Colon (tissue), 2 donors: Measurements from ENCODE around the gene SLC49A3.
"Not testable (repeated sequence)": the region's sequence is repeated elsewhere in the genome, so short reads cannot be mapped to it uniquely, and the experiment has no call there.

ENCODE experiments used
- FAIRE-seq: peaks from 2 replicates; lab custom pipeline; 2012; peaks lifted over from hg19 to GRCh38; lab: Jason Lieb, UNC
- donor health status: control.
- donor health status: control.

SLC49A3 gene

GRCh38 chr4:702618-703048, 13.7 kb upstream of the SLC49A3 start:
- no peak for FAIRE-seq

- no peak for FAIRE-seq
Observed at GRCh38 chr4:700587-701264, 11.8 kb upstream of the SLC49A3 start.

GRCh38 chr4:699816-700580, 11.0 kb upstream of the SLC49A3 start:
- FAIRE-seq: no peak

- FAIRE-seq: not testable (repeated sequence)
Observed at GRCh38 chr4:694341-694940, 5.5 kb upstream of the SLC49A3 start.

DNA sequence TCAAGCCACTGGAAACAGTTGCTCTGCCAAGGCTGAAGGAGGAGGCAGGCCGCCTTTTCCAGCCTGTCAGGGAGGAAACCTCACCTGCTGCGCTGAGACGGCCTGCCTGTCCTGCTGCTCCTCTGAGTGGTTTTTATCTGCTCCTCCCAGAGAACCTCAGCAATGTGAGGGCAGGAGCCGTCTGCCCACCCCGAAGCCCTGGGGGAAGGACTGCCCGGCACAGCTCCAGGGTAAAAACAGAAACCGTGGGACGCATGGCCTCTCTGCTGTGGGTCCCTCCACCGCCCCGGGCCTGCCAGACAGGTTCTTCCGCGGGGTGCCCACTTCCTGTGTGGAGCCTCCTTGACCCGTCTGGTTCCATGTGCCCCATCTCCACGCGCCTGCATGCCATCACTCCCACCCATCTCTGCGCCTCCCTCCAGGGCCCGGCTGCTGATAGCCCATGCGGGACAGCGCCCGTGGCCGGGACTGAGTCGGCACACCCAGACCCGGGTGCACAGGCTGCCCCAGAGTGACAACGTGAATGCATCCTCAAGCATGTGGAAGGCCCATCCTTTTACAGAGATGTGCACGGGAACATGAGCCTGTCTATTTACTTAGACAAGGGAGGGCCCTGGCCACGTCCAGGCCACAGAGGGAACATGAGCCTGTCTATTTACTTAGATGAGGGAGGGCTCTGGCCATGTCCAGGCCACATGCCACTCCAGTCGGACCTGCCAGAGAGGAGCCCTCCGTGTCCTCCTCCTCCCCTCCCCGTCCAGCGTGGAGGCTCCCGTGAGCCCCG, 4.0 kb upstream of the SLC49A3 start:
- no peak for FAIRE-seq

DNA sequence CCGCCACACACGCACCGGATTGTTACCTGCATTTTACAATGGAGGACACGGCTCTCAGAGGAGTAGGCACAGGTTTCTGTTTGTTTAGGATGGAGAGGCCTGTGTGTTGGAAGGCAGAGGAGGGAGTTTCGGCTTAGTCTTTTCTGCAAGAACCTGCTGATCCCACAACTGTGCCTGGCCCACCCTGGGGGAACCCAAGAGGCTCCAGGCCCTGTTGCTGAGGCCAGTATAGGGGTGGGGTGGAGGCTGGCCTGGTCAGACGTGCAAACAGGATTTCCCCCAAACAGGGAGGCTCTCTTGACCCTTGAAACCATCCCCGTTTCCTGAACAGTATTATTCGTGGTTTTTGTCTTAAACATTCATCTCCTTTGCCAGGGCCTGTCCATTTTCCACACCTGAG, 772 bp upstream of the SLC49A3 start:
- FAIRE-seq: no peak

- FAIRE-seq: no peak
Observed at GRCh38 chr4:687971-688853, 739 bp downstream of the SLC49A3 start.

GRCh38 chr4:687048-687970, 1.6 kb downstream of the SLC49A3 start:
- no peak for FAIRE-seq

DNA sequence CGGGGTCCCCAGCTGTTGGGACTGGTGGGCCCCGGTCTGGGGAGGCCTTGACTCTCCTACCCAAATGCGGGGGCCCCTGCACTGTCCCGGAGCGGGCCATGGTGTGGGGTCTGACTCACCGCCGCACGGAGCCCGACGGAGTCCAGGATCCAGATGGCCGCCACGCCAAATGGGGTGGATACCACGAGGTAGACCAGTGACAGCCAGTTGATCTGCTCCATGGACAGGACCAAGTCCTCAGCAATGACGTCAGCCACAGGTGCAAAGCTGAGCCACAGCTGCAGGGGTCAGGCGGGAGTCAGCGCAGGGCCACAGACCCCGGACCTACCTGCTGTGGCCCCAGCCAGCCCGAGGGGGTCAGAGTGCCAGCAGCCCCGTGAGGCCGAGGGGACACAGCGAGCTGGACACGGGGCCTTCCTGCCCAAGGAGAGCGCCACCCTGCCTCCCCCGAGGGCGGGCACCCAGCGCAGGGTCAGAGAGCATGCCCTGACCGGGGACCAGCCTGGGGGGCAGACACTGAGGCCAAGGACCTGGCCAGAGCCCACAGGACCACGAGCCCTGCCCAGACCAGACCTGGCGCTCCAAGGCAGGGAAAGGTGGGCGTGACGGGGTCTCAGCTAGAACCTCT, 2.4 kb downstream of the SLC49A3 start:
- FAIRE-seq: no peak

GRCh38 chr4:685679-686412, 3.1 kb downstream of the SLC49A3 start:
- no peak for FAIRE-seq

DNA sequence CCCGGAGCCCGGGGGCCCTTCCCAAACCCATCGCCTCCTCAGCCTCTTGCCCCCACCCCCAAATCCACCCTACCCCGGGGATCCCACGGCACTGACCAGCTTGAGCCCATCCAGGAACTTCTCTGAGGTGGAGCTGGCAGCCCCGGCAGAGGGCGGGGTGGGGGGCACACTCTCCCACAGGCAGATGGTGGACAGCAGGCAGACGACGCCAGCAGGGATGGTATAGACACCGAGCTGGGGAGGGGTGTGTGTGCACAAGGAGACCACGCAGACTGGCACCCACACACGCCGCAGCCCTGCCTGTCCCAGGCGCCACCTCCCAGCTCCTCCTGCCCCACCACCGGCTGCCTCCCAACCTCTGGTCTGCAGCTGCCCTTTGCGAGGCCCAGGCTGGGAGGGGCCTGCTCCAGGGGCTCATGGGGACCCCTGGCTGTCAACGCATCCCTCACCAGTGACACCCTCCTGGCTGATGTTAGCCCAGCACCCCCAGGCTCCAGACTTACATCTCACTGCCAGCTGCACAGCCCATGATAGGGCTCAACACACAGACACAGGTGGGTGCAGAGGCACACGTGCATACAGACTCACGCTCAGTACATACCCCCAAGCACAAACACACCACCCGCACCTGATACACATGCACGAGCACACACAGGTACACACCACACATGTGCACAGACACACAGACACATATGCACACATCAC, 4.2 kb downstream of the SLC49A3 start:
- FAIRE-seq: no peak

GRCh38 chr4:683982-684622, 4.8 kb downstream of the SLC49A3 start:
- FAIRE-seq: no peak

DNA sequence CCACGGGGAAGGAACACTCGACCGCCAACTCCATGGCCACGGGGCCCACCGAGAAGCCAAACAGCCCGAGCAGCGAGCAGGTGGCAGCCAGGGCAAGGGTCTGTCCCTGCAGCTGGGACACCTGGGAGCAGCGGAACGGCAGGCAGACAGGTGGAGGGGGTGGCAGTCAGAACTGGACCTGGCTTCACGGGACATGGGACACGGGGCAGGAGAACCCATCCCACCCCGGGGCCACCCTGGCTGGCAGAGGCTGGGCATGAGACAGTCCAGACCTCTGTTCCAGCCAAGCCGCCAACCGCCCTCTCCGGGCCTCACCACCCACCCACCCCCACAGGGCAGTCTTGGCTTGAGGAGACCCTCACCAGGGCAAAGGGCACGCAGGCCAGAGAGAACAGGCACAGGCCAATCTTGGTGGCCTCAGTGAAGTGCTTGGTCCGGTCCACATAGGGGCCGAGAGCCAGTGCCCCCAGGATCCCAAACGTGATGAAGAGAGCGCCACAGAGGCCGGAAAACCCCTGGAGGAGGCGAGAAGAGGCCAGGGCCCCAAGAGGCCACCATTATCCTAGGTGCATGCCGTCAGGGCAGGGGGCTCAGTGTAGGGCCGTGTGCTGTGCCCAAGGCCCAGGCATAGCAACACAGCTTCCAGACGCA, 5.6 kb downstream of the SLC49A3 start:
- FAIRE-seq: no peak

- FAIRE-seq: no peak
Observed at GRCh38 chr4:682490-683172, 6.3 kb downstream of the SLC49A3 start.

GRCh38 chr4:681736-682451, 7.1 kb downstream of the SLC49A3 start:
- no peak for FAIRE-seq
